Endothelial cell of hepatic sinusoid (primary cell): ENCODE results near the gene MED27.

Experiments
- in situ Hi-C: cut with HindIII; loops from 2 replicates; pipeline ENCODE4 v1.10.0; 2017; ENCODE audit warnings: low sequenced_read_pairs

Gene MED27

GRCh38 chr9:131891598-131891997, 188.1 kb downstream of the MED27 start:
- in situ Hi-C loops, result no loop called here

GRCh38 chr9:131889437-131890251, 190.0 kb downstream of the MED27 start:
- in situ Hi-C loops, result no loop called here

GRCh38 chr9:131888923-131889322, 190.7 kb downstream of the MED27 start:
- in situ Hi-C loops, result no loop called here

GRCh38 chr9:131887680-131888079, 192.0 kb downstream of the MED27 start:
- in situ Hi-C loops, result no loop called here

- in situ Hi-C loops, result no loop called here
Measured at GRCh38 chr9:131886826-131887225, 192.8 kb downstream of the MED27 start.

- in situ Hi-C loops, result no loop called here
Measured at GRCh38 chr9:131885144-131885609, 194.5 kb downstream of the MED27 start.

- in situ Hi-C loops, result loop anchor here (5.0 kb wide), 1 partner anchor 62 kb away; no protein-coding TSS in a partner anchor
Measured at GRCh38 chr9:131884222-131884621, 195.4 kb downstream of the MED27 start.

GRCh38 chr9:131880833-131881583, 198.7 kb downstream of the MED27 start:
- in situ Hi-C loops, result loop anchor here (5.0 kb wide), 1 partner anchor 59 kb away; no protein-coding TSS in a partner anchor

GRCh38 chr9:131879911-131880290, 199.8 kb downstream of the MED27 start:
- in situ Hi-C loops, result loop anchor here (5.0 to 10.0 kb wide), 2 partner anchors 55 to 58 kb away; no protein-coding TSS in a partner anchor

- in situ Hi-C loops, result loop anchor here (10.0 kb wide), 1 partner anchor 55 kb away; no protein-coding TSS in a partner anchor
Measured at GRCh38 chr9:131879181-131879910, 200.3 kb downstream of the MED27 start.

- in situ Hi-C loops, result loop anchor here (10.0 kb wide), 1 partner anchor 58 kb away; no protein-coding TSS in a partner anchor
Measured at GRCh38 chr9:131876486-131876885, 203.2 kb downstream of the MED27 start.

GRCh38 chr9:131875828-131876485, 203.7 kb downstream of the MED27 start:
- in situ Hi-C loops, result loop anchor here (10.0 kb wide), 1 partner anchor 59 kb away; no protein-coding TSS in a partner anchor

- in situ Hi-C loops, result loop anchor here (5.0 to 10.0 kb wide), 3 partner anchors 60 to 87 kb away; no protein-coding TSS in a partner anchor
Measured at GRCh38 chr9:131874916-131875670, 204.6 kb downstream of the MED27 start.

GRCh38 chr9:131874447-131874846, 205.2 kb downstream of the MED27 start:
- in situ Hi-C loops, result loop anchor here (5.0 to 10.0 kb wide), 3 partner anchors 60 to 88 kb away; no protein-coding TSS in a partner anchor

- in situ Hi-C loops, result loop anchor here (5.0 to 10.0 kb wide), 3 partner anchors 61 to 88 kb away; no protein-coding TSS in a partner anchor
Measured at GRCh38 chr9:131873891-131874440, 205.7 kb downstream of the MED27 start.

GRCh38 chr9:131873335-131873734, 206.3 kb downstream of the MED27 start:
- in situ Hi-C loops, result loop anchor here (5.0 to 10.0 kb wide), 3 partner anchors 61 to 89 kb away; no protein-coding TSS in a partner anchor

- in situ Hi-C loops, result loop anchor here (5.0 to 10.0 kb wide), 3 partner anchors 62 to 90 kb away; no protein-coding TSS in a partner anchor
Measured at GRCh38 chr9:131872702-131873101, 207.0 kb downstream of the MED27 start.

- in situ Hi-C loops, result loop anchor here (5.0 to 10.0 kb wide), 3 partner anchors 63 to 90 kb away; no protein-coding TSS in a partner anchor
Measured at GRCh38 chr9:131872006-131872405, 207.7 kb downstream of the MED27 start.

- in situ Hi-C loops, result loop anchor here (5.0 to 10.0 kb wide), 3 partner anchors 65 to 92 kb away; no protein-coding TSS in a partner anchor
Measured at GRCh38 chr9:131870156-131870555, 209.5 kb downstream of the MED27 start.
